Middle frontal gyrus (tissue), 1 donor: ENCODE results near the gene MRGPRE.
"Not testable (repeated sequence)": the region's sequence is repeated elsewhere in the genome, so short reads cannot be mapped to it uniquely, and the experiment has no call there.

Experiments used
- DNase-seq: peaks from one replicate; pipeline ENCODE4 v3.0.0-alpha.2; 2015; ENCODE audit warnings: low spot score; ENCODE audit errors: extremely low spot score

MRGPRE gene, protein sequence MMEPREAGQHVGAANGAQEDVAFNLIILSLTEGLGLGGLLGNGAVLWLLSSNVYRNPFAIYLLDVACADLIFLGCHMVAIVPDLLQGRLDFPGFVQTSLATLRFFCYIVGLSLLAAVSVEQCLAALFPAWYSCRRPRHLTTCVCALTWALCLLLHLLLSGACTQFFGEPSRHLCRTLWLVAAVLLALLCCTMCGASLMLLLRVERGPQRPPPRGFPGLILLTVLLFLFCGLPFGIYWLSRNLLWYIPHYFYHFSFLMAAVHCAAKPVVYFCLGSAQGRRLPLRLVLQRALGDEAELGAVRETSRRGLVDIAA

DNA sequence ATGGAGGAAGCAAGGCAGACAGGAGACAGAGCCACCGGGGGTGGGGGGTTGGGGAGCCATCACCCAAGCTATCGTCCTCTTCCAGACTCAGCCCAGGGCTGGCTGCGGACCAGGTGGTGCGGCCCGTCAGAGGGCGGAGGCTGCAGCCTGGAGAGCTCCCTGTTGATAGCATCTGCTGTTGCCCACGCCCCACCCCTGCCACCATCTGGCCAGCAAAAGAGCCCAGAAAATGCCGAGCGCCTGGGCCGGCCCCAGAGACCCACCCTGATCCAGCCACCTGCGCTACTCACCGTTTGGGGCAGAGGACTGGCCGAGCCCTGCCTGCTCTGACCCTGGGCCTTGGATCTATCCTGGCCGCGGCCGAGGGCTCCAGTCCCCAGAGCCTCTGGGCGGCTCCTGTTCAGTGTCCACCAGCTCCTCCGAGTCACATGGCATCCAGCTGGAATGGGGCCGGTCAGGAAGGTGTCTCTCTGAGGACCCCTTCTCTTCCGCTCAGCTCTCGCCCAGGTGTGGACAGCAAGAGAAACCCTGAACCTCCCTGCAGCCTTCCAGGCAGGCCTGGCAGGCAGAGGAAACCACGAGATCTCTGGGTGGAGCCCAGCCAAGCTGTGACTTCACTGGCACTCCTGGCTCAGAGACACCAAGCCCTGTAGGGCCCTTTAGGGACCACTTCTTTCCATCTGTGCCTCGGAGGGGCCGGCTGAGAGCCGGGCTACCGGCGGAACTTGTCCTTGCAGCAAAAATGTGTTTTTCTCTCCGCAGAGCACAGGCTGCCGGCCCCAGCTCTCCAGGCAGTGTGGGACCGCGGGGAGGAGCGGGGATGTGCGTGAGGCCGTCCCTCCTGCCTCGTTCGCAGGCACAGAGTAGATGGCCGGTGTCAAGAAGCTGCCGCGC, at the start of gene MRGPRE:
Gene MRGPRE (minus strand): TSS at position 567 of the 894 bp plus-strand sequence. CDS start 3,618 bp downstream, outside the sequence.
- DNase-seq, result no peak

- not testable (repeated sequence) for DNase-seq
Measured at GRCh38 chr11:3281146-3281545, 48.9 kb upstream of the MRGPRE start.

DNA sequence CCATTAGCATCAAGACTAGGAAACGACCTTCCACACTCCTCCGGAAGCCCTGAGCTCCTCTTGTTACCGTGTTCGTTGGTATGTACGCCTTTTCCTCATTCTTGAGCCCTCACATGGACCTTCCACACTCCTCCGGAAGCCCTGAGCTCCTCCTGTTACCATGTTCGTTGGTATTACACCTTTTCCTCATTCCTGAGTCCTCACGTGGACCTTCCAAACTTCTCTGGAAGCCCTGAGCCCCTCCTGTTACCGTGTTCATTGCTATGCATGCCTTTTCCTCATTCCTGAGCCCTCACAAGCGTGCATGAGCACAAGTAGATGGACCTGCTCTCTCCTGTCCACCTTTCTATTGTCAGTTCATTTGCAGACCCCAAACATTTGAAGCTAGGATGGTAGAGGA, 48.4 kb upstream of the MRGPRE start:
- DNase-seq, result not testable (repeated sequence)

- not testable (repeated sequence) for DNase-seq
Measured at GRCh38 chr11:3278922-3279321, 46.7 kb upstream of the MRGPRE start.

- not testable (repeated sequence) for DNase-seq
Measured at GRCh38 chr11:3273629-3274028, 41.4 kb upstream of the MRGPRE start.

- not testable (repeated sequence) for DNase-seq
Measured at GRCh38 chr11:3262548-3262947, 30.3 kb upstream of the MRGPRE start.

DNA sequence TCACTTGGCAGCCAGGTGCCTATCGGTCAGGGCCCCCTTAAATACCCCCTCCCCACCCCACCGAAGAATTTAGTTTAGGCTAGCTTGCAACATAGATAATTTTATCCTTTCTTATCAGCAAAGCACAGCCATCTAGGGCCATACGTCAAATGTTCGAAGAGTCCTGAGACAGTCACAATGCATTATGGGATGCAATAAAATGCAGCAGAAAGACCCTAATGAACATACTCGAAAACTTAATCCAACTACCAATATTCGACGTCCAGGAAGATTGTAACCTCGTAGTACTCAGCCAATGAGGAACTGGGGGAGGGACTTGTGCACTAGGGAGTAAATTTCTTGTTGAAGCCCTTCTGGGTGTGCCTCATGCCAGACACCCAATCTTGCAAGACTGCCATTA, 29.6 kb upstream of the MRGPRE start:
- not testable (repeated sequence) for DNase-seq

GRCh38 chr11:3257509-3257908, 25.3 kb upstream of the MRGPRE start:
- not testable (repeated sequence) for DNase-seq

DNA sequence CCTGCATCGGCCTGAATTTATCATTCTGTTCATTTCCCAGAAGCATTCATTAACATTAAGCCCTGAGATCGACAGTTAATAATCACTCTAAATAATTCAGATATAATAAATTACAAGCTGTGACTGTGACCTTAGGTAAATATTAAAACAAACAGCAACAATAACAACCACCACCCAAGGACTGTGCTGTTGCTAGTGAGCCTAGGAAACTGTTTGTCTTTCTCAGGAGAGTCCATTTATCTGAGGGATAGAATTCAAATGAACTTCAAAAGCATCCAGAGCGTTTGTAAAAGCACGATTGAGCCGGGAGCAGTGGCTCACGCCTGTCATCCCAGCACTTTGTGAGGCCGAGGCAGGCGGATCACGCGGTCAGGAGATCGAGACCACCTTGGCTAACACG, 23.0 kb upstream of the MRGPRE start:
- DNase-seq, result not testable (repeated sequence)

GRCh38 chr11:3254773-3255172, 22.6 kb upstream of the MRGPRE start:
- not testable (repeated sequence) for DNase-seq

DNA sequence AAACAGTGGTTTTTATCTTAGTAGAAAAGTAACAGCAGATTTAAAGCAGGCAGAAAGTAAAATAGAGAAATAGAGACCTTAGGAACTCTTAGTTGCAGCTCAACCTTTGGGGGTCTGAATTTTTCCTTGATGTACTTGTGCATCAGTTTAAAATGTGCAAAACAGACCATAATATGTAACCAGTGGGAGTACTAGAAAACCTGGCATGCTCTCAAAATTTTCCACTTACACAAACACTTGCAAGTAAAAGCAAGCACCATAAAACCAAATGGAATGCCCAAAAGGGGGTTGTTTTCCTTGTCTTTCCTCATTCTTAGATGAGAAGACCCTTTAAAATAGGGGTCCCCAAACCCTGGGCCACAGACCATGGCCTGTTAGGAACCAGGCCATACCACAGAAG, 12.9 kb upstream of the MRGPRE start:
- no peak for DNase-seq

DNA sequence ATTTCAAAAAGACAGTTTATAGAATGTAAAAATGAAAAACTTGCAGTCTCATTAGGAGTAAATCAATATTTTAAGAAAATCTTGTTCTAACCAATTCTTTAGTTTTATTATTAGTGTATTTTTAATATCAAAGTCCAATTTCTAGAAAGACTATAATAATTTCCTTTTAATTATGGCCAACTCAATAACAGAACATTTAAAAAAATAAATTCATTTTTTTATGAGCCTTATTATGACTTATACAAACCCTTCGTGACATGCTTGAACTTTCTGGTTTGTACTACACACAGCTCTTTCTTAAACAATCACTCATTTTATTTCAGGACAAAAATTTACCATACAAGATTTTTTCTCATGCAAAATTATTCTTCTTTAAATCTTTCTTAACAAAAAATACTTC, 11.7 kb upstream of the MRGPRE start:
- no peak for DNase-seq

DNA sequence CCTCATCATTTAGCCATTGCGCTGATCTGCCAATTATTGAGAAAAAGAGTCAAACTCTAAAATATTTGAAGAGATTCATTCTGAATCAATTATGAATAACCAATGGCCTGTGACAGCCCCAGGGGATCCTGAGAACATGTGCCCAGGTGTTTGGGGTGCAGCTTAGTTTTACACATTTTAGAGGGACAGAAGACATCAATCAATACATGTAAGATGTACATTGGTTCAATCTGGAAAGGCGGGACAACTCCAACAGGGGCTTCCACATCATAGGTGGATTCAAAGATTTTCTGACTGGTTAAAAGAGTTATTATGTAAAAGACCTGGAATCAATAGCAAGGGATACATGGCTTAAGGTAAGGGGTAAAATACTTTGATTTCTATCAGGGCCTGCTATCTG, 4.9 kb upstream of the MRGPRE start:
- no peak for DNase-seq

- DNase-seq, result no peak
Measured at GRCh38 chr11:3234846-3235245, 2.6 kb upstream of the MRGPRE start.

DNA sequence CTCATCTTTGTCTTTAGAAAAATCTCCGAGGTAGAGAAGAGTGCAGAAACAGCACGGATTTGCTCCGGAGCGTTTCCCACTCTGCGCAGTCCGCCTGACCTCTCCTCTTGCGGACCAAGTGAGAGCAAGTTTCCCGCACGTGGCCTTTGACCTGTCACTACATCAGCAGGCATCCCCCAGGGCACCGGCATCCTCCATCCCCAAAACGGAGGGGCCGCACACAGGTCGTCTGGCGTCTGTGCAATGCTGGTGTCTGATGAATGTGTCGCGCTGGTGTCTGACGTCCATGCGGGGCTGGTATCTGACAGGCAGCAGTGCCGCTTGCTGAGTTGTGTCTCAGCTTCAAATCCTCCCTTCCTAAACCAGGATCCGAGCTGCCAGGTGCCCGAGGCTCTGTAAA, 739 bp upstream of the MRGPRE start:
- no peak for DNase-seq

DNA sequence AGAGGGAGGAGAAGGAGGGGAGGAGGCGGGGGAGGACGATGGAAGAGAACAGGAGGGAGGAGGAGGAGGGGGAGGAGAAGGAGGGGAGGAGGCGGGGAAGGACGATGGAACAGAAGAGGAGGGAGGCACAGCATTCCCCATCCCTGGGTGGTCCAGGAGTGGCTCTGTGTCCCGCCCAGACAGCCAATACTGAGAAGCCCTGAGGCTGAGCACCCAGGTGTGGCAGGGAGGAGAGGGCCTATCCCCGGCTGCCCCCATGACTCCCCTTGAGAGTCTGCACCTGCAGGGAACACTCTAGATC, 717 bp downstream of the MRGPRE start:
- no peak for DNase-seq

GRCh38 chr11:3230636-3231549, 1.3 kb downstream of the MRGPRE start:
- DNase-seq, result no peak

DNA sequence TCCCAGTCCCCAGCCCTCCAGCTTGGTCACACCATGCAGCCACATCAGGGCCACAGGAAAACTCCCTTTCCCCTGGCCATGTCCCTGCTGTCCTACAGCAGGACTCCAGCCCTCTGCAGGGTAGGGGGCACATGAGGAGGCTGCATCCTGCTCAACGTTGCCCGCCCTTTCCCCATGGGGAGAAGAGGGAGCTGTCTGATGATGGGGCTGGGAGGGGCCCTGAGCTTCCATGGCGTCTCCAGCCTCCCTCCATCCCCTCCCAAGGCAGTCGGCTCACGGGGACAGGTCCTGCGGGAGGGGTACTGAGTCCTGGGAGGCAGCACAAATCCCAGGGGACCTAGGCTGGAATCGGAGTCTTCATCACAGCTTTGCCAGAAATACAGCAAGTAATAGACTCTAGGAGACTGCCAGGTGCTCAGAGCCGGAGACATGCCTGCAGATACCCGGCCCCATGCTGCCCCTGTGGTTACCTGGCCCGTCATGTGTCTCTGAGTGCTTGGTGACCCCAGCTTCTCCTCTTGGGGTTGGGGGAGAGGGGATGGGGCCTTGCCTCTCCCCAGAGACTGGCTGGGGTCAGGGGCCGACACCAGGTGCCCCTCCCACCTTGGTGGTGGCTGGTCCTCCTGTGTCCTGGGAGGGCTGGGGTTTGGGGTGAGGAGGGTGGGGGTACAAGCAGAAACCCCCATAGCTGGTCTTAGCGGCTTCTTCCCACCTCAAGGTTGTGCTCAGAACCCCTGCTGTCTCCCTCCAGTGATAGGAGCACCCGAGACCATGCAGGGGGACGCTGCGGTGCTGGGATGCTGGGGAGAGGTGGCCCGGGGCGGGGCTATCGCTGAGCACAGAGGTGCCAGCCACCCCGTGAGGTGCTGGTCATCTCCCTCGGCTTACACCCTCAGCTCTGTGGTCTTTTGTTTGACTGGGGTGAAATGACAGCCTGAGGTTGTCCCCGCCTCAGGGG, 2.3 kb downstream of the MRGPRE start:
- no peak for DNase-seq

GRCh38 chr11:3228445-3228829, 3.8 kb downstream of the MRGPRE start:
- no peak for DNase-seq
